HEK293 (cell line): ENCODE measurements around the gene RNF19B.

Source experiments
- BCL11A ChIP-seq: fragments of 450-650 bp; formaldehyde crosslinking; IDR thresholded peaks from 2 replicates; pipeline ENCODE4 v1.5.1; 2016; ENCODE audit warnings: low read depth, missing biosample characterization, missing genetic modification characterization
- KLF16 ChIP-seq: fragments of 450-650 bp; formaldehyde crosslinking; IDR thresholded peaks from 2 replicates; pipeline ENCODE4 v1.5.1; 2017; ENCODE audit warnings: missing biosample characterization, missing genetic modification characterization
- MEIS1 ChIP-seq: sonication (generic); formaldehyde crosslinking; IDR thresholded peaks from 2 replicates; pipeline ENCODE4 v1.8.1; 2022; ENCODE audit warnings: missing genetic modification reagents, mild to moderate bottlenecking, borderline replicate concordance
- MZF1 ChIP-seq: fragments of 450-650 bp; formaldehyde crosslinking; IDR thresholded peaks from 2 replicates; pipeline ENCODE4 v1.5.1; 2017; ENCODE audit warnings: missing biosample characterization, missing genetic modification characterization, borderline replicate concordance
- OSR2 ChIP-seq: fragments of 450-650 bp; formaldehyde crosslinking; IDR thresholded peaks from 2 replicates; pipeline ENCODE4 v1.5.1; 2016; ENCODE audit warnings: missing biosample characterization, missing genetic modification characterization
- PRDM1 ChIP-seq: fragments of 450-650 bp; formaldehyde crosslinking; IDR thresholded peaks from 2 replicates; pipeline ENCODE4; 2016; ENCODE audit warnings: missing biosample characterization, missing genetic modification characterization
- TRIM28 ChIP-seq: IDR thresholded peaks from 2 replicates; pipeline ENCODE4 v1.6.1; 2011; ENCODE audit warnings: low read length, control low read depth, borderline replicate concordance
- WT1 ChIP-seq: fragments of 450-650 bp; formaldehyde crosslinking; IDR thresholded peaks from 2 replicates; pipeline ENCODE4 v1.5.1; 2016; ENCODE audit warnings: missing biosample characterization, missing genetic modification characterization
- ZBTB10 ChIP-seq: fragments of 450-650 bp; formaldehyde crosslinking; IDR thresholded peaks from 2 replicates; pipeline ENCODE4 v1.5.1; 2016; ENCODE audit warnings: missing biosample characterization, missing genetic modification characterization
- ZEB2 ChIP-seq: fragments of 450-650 bp; formaldehyde crosslinking; IDR thresholded peaks from 2 replicates; pipeline ENCODE4 v1.5.1; 2016; ENCODE audit warnings: missing biosample characterization, missing genetic modification characterization
- ZNF140 ChIP-seq: fragments of 450-650 bp; formaldehyde crosslinking; IDR thresholded peaks from 2 replicates; pipeline ENCODE4 v1.5.1; 2016; ENCODE audit warnings: missing biosample characterization, missing genetic modification characterization
- ZNF146 ChIP-seq: fragments of 450-650 bp; formaldehyde crosslinking; IDR thresholded peaks from 2 replicates; pipeline ENCODE4 v1.5.1; 2016; ENCODE audit warnings: missing biosample characterization, missing genetic modification characterization
- ZNF214 ChIP-seq: fragments of 450-650 bp; formaldehyde crosslinking; IDR thresholded peaks from 2 replicates; pipeline ENCODE4 v1.5.1; 2017; ENCODE audit warnings: missing biosample characterization, mild to moderate bottlenecking, missing genetic modification characterization, borderline replicate concordance
- ZNF341 ChIP-seq: fragments of 450-650 bp; formaldehyde crosslinking; IDR thresholded peaks from 2 replicates; pipeline ENCODE4; 2016; ENCODE audit warnings: low read depth, missing biosample characterization, missing genetic modification characterization
- ZNF391 ChIP-seq: fragments of 450-650 bp; formaldehyde crosslinking; IDR thresholded peaks from 2 replicates; pipeline ENCODE4 v1.5.1; 2016; ENCODE audit warnings: low read depth, missing biosample characterization, missing genetic modification characterization, borderline replicate concordance
- ZNF398 ChIP-seq: fragments of 450-650 bp; formaldehyde crosslinking; IDR thresholded peaks from 2 replicates; pipeline ENCODE4 v1.5.1; 2017; ENCODE audit warnings: missing biosample characterization, missing genetic modification characterization
- ZNF423 ChIP-seq: fragments of 450-650 bp; formaldehyde crosslinking; IDR thresholded peaks from 2 replicates; pipeline ENCODE4 v1.5.1; 2016; ENCODE audit warnings: missing biosample characterization, missing genetic modification characterization
- ZNF701 ChIP-seq: fragments of 450-650 bp; formaldehyde crosslinking; IDR thresholded peaks from 2 replicates; pipeline ENCODE4 v1.5.1; 2016; ENCODE audit warnings: missing biosample characterization, missing genetic modification characterization
- ZNF792 ChIP-seq: fragments of 450-650 bp; formaldehyde crosslinking; IDR thresholded peaks from 2 replicates; pipeline ENCODE4 v1.5.1; 2016; ENCODE audit warnings: missing biosample characterization, missing genetic modification characterization
- TF ChIP-seq, protein P1 (sequence below): fragments of 450-650 bp; formaldehyde crosslinking; IDR thresholded peaks from 2 replicates; pipeline ENCODE4 v1.5.1; 2016; ENCODE audit warnings: missing biosample characterization, missing genetic modification characterization
- TF ChIP-seq, protein P2 (sequence below): fragments of 450-650 bp; formaldehyde crosslinking; IDR thresholded peaks from 2 replicates; pipeline ENCODE4 v1.5.1; 2016; ENCODE audit warnings: missing biosample characterization, missing genetic modification characterization
- TF ChIP-seq, protein P3 (sequence below): fragments of 450-650 bp; formaldehyde crosslinking; IDR thresholded peaks from 2 replicates; pipeline ENCODE4 v1.5.1; 2016; ENCODE audit warnings: missing biosample characterization, missing genetic modification characterization, borderline replicate concordance
- TF ChIP-seq, protein P4 (sequence below): fragments of 450-650 bp; formaldehyde crosslinking; IDR thresholded peaks from 2 replicates; pipeline ENCODE4 v1.5.1; 2017; ENCODE audit warnings: missing biosample characterization, missing genetic modification characterization

Gene RNF19B

GRCh38 chr1:32972814-32973428 is 8.3 kb upstream of the RNF19B start (continued):
- TF ChIP-seq, protein P1, sequence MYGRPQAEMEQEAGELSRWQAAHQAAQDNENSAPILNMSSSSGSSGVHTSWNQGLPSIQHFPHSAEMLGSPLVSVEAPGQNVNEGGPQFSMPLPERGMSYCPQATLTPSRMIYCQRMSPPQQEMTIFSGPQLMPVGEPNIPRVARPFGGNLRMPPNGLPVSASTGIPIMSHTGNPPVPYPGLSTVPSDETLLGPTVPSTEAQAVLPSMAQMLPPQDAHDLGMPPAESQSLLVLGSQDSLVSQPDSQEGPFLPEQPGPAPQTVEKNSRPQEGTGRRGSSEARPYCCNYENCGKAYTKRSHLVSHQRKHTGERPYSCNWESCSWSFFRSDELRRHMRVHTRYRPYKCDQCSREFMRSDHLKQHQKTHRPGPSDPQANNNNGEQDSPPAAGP: peak; percentile 36; the same call in 1 of the 2 replicates
- TF ChIP-seq ZEB2 (tag by site-specific recombination) (peak; percentile 71), ZBTB10 (tag by site-specific recombination) (no peak), OSR2 (tag by site-specific recombination) (peak; percentile 50; the same call in 1 of the 2 replicates), ZNF792 (no peak), PRDM1 (tag by site-specific recombination) (peak; percentile 36; the same call in 1 of the 2 replicates), WT1 (peak; percentile 91), MEIS1 (CRISPR knock-in tag) (no peak), KLF16 (tag by site-specific recombination) (peak; percentile 66; the same call in 1 of the 2 replicates), ZNF214 (tag by site-specific recombination) (no peak), ZNF146 (tag by site-specific recombination) (no peak), BCL11A (tag by site-specific recombination) (no peak), MZF1 (peak; percentile 71; the same call in 1 of the 2 replicates), TRIM28 (no peak), ZNF701 (tag by site-specific recombination) (no peak), ZNF391 (tag by site-specific recombination) (no peak), ZNF423 (tag by site-specific recombination) (no peak), ZNF341 (tag by site-specific recombination) (peak; percentile 87), ZNF398 (tag by site-specific recombination) (peak; percentile 94), ZNF140 (no peak)
- TF ChIP-seq, protein P2, sequence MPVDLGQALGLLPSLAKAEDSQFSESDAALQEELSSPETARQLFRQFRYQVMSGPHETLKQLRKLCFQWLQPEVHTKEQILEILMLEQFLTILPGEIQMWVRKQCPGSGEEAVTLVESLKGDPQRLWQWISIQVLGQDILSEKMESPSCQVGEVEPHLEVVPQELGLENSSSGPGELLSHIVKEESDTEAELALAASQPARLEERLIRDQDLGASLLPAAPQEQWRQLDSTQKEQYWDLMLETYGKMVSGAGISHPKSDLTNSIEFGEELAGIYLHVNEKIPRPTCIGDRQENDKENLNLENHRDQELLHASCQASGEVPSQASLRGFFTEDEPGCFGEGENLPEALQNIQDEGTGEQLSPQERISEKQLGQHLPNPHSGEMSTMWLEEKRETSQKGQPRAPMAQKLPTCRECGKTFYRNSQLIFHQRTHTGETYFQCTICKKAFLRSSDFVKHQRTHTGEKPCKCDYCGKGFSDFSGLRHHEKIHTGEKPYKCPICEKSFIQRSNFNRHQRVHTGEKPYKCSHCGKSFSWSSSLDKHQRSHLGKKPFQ (tag by site-specific recombination): no peak
- TF ChIP-seq, protein P3, sequence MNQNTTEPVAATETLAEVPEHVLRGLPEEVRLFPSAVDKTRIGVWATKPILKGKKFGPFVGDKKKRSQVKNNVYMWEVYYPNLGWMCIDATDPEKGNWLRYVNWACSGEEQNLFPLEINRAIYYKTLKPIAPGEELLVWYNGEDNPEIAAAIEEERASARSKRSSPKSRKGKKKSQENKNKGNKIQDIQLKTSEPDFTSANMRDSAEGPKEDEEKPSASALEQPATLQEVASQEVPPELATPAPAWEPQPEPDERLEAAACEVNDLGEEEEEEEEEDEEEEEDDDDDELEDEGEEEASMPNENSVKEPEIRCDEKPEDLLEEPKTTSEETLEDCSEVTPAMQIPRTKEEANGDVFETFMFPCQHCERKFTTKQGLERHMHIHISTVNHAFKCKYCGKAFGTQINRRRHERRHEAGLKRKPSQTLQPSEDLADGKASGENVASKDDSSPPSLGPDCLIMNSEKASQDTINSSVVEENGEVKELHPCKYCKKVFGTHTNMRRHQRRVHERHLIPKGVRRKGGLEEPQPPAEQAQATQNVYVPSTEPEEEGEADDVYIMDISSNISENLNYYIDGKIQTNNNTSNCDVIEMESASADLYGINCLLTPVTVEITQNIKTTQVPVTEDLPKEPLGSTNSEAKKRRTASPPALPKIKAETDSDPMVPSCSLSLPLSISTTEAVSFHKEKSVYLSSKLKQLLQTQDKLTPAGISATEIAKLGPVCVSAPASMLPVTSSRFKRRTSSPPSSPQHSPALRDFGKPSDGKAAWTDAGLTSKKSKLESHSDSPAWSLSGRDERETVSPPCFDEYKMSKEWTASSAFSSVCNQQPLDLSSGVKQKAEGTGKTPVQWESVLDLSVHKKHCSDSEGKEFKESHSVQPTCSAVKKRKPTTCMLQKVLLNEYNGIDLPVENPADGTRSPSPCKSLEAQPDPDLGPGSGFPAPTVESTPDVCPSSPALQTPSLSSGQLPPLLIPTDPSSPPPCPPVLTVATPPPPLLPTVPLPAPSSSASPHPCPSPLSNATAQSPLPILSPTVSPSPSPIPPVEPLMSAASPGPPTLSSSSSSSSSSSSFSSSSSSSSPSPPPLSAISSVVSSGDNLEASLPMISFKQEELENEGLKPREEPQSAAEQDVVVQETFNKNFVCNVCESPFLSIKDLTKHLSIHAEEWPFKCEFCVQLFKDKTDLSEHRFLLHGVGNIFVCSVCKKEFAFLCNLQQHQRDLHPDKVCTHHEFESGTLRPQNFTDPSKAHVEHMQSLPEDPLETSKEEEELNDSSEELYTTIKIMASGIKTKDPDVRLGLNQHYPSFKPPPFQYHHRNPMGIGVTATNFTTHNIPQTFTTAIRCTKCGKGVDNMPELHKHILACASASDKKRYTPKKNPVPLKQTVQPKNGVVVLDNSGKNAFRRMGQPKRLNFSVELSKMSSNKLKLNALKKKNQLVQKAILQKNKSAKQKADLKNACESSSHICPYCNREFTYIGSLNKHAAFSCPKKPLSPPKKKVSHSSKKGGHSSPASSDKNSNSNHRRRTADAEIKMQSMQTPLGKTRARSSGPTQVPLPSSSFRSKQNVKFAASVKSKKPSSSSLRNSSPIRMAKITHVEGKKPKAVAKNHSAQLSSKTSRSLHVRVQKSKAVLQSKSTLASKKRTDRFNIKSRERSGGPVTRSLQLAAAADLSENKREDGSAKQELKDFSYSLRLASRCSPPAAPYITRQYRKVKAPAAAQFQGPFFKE (tag by site-specific recombination): no peak
- TF ChIP-seq, protein P4, sequence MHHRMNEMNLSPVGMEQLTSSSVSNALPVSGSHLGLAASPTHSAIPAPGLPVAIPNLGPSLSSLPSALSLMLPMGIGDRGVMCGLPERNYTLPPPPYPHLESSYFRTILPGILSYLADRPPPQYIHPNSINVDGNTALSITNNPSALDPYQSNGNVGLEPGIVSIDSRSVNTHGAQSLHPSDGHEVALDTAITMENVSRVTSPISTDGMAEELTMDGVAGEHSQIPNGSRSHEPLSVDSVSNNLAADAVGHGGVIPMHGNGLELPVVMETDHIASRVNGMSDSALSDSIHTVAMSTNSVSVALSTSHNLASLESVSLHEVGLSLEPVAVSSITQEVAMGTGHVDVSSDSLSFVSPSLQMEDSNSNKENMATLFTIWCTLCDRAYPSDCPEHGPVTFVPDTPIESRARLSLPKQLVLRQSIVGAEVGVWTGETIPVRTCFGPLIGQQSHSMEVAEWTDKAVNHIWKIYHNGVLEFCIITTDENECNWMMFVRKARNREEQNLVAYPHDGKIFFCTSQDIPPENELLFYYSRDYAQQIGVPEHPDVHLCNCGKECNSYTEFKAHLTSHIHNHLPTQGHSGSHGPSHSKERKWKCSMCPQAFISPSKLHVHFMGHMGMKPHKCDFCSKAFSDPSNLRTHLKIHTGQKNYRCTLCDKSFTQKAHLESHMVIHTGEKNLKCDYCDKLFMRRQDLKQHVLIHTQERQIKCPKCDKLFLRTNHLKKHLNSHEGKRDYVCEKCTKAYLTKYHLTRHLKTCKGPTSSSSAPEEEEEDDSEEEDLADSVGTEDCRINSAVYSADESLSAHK (tag by site-specific recombination): 0 out of 2 replicates have a peak, but pooled peaks have one; percentile 8
